HG03469 (cell line): ENCODE data around the gene OR5K3.
"Not testable (repeated sequence)": the region's sequence is repeated elsewhere in the genome, so short reads cannot be mapped to it uniquely, and the experiment has no call there.

Experiments
- ATAC-seq: cut with Tn5 transposase; IDR thresholded peaks from one replicate; pipeline ENCODE4 v1.9.1; 2021; ENCODE audit warnings: mild to moderate bottlenecking, moderate library complexity, moderate number of reproducible peaks; ENCODE audit not compliant: unreplicated experiment

The OR5K3 gene, protein sequence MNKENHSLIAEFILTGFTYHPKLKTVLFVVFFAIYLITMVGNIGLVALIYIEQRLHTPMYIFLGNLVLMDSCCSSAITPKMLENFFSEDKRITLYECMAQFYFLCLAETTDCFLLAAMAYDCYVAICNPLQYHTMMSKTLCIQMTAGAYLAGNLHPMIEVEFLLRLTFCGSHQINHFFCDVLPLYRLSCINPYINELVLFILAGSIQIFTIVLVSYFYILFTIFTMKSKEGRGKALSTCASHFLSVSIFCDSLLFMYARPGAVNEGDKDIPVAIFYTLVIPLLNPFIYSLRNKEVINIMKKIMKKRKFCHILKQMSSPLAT

DNA sequence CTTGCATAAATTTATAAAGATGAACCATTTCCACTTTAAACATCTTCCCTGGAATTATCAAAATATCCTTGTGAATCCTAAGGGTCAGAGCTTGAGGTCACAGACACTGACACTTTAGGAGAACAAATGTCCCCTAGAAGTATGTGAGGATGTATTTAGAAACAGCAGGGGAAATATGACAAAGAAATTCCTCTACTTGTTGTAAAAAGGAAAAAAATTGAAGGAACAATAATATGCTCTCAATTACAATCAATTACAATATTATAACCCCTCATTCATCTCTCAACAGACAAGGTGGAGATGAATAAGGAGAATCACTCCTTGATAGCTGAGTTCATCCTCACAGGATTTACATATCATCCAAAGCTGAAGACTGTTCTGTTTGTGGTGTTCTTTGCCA, at the start of gene OR5K3:
Gene OR5K3, plus strand, starts transcription at position 301 of the 400 bp plus-strand sequence. Its CDS starts 0 bp downstream, at position 301.
- ATAC-seq = no peak

DNA sequence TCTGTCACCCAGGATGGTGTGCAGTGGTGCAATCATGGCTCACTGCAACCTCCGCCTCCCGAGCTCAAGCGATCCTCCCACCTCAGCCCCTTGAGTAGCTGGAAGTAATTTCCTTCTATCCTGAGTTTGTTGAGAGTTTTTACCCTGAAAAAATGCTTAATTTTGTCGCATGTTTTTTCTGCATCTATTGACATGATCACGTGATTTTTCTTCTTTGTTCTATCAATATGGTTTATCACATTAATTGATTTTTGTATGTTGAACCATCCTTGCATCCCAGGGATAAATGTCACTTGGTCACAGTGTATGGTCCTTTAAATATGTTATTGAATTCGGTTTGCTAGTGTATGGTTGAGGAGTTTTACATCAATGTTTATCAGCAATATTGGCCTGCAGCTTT, 48.7 kb upstream of the OR5K3 start:
- no peak for ATAC-seq

DNA sequence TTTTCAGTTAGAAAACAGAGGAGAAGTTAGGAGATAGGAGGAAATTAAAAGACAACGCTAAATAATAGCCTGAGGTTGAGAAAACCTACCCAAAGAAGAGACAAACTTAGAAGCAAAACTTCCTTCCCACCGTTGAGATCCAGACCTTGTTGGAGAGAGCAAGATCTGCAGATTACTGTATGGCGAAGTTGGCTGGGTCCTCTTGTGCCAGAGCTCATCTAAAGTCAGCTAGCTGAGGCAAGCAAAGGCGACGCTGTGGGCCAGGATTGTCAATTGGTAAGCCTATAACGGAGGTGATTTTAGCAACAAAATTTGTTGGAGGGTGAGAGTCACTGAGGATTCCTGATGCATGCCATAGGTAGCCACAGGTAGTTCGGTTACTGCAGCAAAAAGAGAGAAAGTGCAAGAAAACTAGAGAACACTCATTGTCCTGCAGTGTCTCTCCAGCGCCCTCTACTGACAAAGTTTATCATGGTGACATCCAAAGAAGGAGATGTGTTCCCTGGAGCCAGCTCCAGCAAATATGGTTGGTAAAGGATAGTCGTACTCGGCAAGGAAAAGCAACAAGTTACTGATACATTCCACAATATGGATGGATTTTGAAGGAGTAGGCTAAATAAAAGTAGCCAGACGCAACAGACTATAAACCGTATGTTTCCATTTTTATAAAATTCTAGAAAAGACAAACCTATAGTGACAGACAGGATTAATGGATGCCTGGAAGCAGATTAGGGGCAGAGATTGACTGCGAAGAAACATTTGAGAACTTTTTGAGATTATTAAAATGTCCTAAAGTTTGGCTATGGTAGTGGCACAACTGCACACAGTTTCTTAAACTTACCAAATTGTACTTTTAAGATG, 46.6 kb upstream of the OR5K3 start:
- no peak for ATAC-seq

DNA sequence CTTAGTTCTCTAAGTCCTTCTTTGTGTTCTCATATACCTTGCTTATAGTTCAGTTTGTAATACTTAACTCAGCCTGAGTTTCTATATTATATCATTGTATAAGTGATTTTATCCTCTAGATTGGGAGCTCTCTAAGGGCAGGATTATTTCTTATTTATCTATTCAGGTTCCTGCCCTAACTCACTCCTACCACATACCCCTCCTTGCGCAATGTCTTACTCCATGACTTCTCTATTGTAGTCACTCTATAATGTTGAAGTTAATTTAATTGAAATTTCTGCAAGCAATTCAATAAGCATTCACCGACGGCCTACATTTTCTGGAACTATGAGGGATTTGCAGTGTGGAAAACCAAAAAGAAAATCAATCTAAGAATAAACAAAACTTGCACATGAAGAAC, 40.4 kb upstream of the OR5K3 start:
- no peak for ATAC-seq

DNA sequence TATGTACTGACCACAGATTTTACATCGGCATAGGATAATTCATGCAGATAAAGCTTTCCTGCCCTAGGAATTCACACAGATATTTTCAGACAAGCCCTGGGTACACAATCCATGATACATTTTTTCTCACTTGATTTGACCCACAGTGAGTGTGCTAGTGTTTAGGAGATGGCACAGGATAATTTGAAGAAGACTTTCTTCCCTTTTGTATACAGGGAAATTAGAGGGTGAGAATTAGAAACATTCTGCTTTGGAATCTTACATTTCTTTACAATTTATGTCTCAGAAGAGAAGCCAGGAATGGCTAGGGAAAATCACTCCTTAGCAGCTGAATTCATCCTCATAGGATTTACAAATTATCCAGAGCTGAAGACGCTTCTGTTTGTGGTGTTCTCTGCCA, 36.9 kb upstream of the OR5K3 start, which contains the start of gene OR5K4:
Gene OR5K4, plus strand, starts transcription at position 301 of the 400 bp plus-strand sequence. Its CDS starts 0 bp downstream, at position 301.
- no peak for ATAC-seq

DNA sequence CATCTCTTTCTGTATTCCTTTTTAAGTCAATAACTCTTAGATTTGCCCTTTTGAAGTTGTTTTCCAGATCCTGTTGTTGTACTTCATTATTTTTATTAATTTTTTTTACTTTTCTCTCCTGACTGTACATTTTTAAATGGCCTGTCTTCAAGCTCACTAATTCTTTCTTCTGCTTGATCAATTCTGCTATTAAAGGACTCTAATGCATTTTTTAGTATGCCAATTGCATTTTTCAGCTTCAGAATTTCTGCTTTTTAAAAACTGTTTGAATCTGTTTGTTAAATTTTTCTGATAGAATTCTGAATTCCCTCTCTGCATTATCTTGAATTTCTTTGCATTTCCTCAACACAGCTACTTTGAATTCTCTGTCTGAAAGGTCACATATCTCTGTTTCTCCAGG, 31.2 kb upstream of the OR5K3 start:
- ATAC-seq = no peak

DNA sequence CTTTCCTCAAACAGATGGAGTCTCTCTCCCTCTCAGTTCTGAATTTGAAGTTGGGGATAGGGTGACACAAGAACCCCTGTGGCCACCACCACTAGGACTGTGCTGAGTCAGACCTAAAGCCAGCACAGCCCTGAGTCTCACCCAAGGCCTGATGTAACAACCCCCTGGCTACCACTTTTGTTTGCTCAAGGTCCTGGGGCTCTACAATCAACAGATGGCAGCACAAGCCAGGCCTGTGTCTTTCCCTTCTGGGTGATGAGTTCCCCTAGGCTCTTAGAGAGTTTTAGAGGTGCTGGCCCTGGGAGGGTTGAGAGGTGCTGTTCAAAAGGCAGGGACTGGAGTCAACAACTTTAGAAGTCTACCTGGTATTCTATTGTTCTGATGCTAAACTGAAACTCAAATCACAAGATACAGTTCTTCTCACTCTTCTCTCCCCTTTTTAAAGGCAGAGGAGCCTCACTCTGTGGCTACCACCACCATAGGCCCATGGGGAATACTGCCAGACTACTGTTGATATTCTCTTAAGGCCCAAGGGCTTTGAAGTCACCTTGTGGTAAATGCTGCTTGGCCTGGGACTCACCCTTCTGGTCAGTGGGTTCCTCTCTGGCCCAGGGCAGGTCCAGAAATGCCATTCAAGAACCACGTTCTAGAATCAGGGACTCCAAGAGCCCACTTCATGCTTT, 30.3 kb upstream of the OR5K3 start:
- peak; percentile 66 for ATAC-seq

DNA sequence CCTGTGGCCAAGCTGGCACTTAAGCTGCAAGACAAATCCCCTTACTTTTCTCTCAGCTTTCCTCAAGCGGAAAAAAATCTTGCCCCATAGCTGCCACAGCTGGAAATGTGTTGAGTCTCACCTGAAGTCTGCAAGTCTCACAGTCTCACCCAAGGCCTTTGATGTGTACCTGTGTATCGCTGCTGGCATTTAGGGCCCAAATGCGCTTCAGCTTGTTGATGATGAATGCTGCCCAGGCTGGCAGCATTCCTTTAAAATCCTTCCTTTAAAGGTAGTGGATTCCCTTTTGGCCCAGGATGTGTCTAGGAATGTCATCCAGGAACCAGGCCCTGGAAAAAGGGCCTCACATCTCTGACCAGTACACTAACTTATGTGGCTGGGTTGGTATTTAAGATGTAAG, 29.8 kb upstream of the OR5K3 start:
- no peak for ATAC-seq

DNA sequence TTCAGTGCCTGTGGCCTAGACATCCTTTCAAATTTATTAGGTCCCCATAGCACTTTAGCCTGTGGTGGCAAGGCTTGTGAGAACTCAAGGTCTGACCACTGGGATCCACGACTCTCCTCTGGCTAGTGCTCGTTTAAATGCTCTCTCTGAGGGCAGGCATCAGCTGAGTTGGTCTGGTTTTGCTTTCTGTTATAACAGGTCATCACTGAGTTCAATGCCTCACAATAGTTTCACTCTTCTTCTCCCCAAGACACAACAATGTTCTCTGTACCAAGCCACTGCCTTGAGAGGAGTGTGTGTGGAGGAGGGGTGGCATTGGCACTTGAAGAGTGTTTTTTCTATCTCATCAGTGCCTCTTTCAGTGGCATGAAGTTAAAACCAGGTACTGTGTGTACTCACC, 29.2 kb upstream of the OR5K3 start:
- peak; percentile 38 for ATAC-seq

DNA sequence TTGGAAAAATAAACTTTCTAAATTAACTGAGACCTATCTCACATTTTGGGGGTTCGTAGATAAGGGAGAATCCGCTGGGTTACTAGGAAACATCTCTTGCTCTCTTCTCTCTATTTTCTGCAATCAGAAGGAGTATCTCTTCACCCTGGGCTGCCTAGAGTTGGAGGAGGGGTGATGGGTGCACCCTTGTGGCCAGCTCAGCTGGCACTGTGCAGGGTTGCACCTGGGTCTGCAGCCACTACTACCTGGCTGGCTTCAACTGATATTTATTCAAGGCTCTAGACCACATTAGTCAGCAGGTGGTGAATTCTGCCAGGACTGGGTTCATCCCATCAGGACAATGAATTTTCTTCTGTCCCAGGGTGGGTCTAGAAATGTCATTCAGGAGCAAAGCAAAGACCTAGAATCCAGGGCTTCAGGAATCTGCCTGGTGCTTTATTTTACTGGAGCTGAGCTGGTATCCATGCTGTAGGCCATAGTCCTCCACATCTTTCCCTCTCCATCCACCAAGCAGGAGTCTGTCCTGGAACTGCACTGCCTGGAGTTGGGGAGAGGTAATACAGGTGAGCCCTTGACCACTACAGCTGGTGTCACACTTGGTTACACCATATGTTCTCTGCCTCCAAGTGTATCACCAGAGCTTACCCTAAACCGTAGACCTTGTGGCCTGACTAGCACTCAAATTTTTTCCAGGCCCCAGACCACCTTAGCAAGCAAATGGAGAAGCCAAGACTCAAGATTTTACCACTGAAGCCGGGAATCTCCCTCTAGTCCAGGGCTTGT, 22.8 kb upstream of the OR5K3 start:
- no peak for ATAC-seq

DNA sequence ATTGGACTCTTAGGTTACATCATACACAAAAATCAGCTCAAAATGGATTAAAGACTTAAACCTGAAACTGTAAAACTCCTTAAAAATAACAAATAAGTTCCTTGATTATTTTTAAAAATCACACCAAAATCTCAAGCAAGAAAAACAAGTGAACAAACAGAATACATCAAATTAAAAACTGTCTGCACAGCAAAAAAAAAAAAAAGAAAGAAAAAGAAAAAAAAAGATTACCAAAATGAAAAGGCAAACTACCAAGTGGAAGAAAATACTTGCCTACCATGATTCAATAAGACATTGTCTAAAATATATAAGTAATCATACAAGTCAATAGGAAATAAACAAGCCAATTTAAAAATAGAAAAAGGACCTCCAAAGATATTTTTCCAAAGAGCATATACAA, 19.3 kb upstream of the OR5K3 start:
- ATAC-seq = no peak

DNA sequence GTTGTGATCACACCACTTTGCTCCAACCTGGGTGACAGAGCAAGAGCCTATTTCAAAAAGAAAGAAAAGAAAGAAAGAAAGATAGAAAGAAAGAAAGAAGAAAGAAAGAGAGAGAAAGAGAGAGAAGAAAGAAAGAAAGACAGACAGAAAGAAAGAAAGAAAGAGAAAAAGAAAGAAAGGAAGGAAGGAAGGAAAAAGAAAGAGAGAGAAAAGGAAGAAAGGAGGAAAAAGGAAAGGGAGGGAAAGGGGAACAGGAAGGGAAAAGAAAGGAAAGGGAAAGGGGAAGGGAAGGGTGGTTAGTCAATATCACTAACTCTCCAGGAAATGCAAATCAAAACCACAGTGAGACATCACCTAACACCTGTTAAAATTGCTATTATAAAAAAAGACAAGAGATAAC, 18.6 kb upstream of the OR5K3 start:
- ATAC-seq = no peak

DNA sequence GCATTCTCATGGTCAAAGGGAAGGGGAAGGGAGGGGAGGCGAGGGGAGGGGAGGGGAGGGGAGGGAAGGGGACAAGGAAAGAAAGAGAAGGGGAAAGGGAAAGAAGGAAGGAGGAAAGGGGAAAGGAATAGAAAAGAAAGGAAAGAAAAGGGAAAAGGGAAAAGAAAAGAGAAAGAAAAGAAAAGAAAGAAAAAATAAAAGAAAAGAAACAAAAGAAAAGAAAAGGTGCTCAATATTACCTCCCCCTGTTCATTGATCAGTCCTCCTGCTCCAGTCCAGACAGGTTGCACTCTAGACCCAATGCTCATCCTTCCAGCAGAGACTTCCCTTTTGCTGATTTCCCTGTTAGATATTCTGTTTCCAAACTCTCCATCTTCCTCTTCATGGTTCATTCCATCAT, 18.0 kb upstream of the OR5K3 start:
- ATAC-seq = no peak

DNA sequence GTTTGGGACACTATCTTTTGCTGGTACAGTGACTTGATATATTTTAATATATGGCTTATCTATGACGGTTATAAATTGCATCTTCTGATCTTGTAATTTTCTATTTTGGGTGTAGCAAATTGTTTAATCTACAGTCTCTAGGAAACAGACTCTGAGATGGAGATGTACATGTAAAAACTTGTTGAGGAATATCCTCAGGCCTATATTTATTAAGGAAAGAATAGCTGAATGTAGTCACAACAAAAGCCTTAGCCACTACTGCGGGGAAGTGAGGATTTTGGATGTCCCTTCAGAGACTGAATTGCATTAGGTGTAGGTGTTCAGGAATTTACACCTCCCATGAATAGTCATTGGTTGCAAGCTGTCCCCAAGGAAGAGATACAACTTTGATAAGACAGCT, 13.8 kb upstream of the OR5K3 start:
- ATAC-seq = no peak

DNA sequence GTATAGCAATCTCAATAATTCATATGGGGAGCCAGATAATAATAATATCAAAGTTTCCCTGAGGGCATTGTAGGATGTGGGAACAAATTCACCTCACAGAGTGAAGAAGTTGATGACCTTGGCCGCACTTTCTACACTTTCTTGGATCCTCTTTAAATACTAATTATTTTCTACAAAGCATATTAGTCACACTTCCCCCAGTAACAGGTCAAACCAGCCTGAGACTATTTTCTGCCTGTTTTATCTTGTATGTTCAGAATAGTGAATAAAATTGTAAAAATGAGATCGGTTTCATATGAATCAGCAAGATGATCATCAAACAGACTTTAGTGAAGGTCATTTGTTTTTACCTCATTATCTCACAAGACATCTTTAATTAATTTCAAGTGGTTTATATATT, 2.3 kb upstream of the OR5K3 start:
- no peak for ATAC-seq

DNA sequence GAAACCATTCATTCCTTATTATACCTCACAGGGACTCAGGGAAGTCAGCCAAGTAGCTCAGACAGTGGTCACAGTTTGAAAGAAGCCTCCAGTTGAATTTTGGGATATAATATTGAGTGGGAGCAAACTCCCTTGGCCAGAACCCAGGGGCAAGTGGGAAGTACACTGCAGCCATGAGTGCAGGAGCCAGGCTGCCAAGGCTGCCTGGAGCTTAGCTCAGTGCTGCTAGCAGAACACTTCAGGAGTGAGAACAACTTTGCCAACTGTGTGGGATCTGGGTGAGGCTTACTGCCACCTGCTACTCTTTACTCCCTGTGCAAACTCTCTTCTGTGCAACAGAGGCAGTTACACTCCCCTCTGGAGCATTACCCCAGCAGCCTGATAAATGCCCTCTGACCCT, 4.6 kb downstream of the OR5K3 start:
- ATAC-seq = no peak

DNA sequence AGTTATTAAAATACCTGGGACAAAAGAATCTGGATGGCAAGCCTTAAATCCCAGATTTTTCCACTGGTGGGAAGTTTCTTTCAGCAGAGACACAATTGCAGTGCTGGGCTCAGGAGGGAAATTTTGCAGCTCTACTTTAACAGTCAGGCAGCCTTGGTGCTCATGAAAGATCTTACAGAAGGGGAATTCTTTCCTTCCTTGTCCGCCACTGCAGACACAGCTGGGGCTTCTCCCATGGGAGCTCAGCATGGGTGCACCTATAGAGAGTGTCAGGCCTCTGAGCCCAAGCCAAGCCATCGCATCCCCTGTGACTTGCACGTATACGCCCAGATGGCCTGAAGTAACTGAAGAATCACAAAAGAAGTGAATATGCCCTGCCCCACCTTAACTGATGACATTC, 6.0 kb downstream of the OR5K3 start:
- ATAC-seq = not testable (repeated sequence)

DNA sequence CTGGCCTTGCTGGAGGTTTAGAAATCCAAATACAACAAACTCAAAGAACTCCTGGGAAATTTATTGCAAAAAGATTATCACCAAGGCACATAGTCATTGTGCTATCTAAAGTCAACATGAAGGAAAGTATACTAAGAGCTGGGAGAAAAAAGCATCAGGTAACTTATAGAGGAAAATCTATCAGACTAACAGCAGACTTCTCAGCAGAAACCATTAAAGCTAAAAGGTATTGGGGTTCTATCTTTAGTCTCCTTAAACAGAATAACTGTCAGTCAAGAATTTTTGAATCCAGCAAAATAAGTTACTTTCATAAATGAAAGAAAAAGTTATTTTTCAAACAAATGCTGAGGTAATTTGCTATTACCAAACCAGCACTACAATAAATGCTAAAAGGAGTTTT, 8.0 kb downstream of the OR5K3 start:
- no peak for ATAC-seq

DNA sequence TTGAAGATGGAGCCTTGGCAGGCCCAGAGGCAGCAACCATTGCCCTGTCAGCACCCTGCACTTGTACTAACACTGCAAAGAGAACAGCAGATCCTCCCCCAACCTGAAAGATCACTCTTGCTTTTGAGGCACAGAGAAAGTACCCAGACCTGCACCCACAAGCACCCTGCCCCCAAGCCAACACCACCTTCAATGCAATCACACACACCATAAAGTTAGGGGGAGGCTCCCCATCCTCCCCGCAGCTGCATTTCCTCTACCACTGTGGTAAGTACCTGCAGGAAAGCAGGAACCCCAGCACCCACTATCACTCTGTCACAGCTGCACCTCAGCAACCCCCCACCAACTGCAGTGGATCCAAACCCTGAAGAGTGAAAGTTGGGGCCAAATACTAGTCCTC, 12.0 kb downstream of the OR5K3 start:
- no peak for ATAC-seq

DNA sequence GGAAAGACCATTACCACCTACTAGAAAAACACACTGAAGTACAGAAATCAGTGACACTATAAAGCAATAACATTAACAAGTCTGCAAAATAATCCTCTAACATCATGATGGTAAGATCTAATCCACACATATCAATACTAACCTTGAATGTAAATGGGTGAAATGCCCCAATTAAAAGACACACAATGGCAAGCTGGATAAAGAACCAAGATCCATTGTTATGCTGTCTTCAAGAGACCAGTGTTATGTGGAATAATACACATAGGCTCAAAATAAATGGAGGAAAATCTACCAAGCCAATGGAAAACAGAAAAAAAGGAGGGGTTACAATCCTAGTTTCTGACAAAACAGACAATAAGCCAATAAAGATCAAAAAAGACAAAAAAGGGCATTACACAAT, 13.5 kb downstream of the OR5K3 start:
- no peak for ATAC-seq

DNA sequence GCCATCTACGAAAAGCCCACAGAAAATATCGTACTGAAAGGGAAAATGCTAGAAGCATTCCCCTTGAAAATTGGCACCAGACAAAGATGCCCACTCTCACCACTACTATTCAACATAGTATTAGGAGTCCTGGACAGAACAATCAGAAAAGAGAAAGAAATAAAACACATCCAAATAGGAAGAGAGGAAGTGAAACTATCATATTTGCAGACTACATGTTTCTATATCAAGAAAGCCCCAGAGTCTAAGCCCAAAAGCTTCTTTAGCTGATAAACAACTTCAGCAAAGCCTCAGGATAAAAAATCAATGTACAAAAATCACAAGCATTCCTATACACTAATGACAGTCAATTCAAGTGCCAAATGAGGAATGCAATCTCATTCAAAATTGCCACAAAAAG, 15.6 kb downstream of the OR5K3 start:
- ATAC-seq = no peak
